Muscle layer of duodenum (tissue), 2 donors: ENCODE data around the gene KCNK10.

Experiments used
- H3K27ac ChIP-seq: one replicate; pipeline ENCODE4 v1.7.0; 2013; ENCODE audit warnings: mild to moderate bottlenecking, low read length
- H3K27me3 ChIP-seq: one replicate; pipeline ENCODE4 v1.7.0; 2013; ENCODE audit warnings: low read depth, mild to moderate bottlenecking, control low read depth, low read length
- H3K36me3 ChIP-seq, 2 donors: one replicate each; pipeline ENCODE4 v1.7.0; 2013; ENCODE audit warnings: low read length in 2 of 2, control low read depth in 1 of 2, mild to moderate bottlenecking in 1 of 2; ENCODE audit not compliant: insufficient read depth in 2 of 2, control insufficient read depth in 1 of 2
- H3K4me1 ChIP-seq, 2 donors: one replicate each; pipeline ENCODE4 v1.7.0; 2013; ENCODE audit warnings: low read length in 2 of 2, mild to moderate bottlenecking in 2 of 2, control low read depth in 1 of 2, moderate library complexity in 1 of 2; ENCODE audit not compliant: insufficient read depth in 2 of 2, control insufficient read depth in 1 of 2
- H3K4me3 ChIP-seq, 2 donors: one replicate each; pipeline ENCODE4 v1.7.0; 2013; ENCODE audit warnings: low read length in 2 of 2, low read depth in 1 of 2, mild to moderate bottlenecking in 1 of 2
- H3K9me3 ChIP-seq, 2 donors: one replicate each; pipeline ENCODE4 v1.7.0; 2013; ENCODE audit warnings: low read length in 2 of 2, control low read depth in 1 of 2, mild to moderate bottlenecking in 1 of 2; ENCODE audit not compliant: control insufficient read depth in 1 of 2
- donor health status: healthy.

KCNK10 gene

DNA sequence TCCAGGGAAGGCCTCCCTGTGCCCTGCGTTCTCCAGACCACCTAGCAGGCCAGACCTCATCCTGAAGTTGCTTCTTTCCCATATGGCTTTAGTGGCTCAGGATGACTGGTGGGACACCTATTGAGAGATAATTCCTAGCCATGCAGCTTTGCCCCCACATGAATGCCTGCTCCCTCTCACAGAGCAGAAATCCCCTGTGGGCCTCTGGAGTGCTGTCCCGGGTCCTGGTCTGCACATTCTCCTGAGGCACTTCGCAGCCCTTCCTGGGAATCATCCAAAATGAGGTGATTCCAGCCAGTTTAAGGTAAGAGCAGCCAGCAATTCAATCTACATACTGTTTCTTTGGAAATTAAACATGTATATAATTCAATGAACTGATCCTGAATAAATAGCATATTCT is 182.2 kb downstream of the KCNK10 start:
- Histone ChIP-seq H3K27ac (no peak overlapping the region), H3K4me3 (no peak overlapping the region), H3K4me1 (no peaks in the 10 kb centered on the region), H3K27me3 (no peaks in the 10 kb centered on the region), H3K9me3 (no peaks in the 10 kb centered on the region), H3K36me3 (no peaks in the 10 kb centered on the region)

- Histone ChIP-seq H3K9me3 (peaks cover 0 to 7% of the 10 kb centered on the region in 2 donors), H3K27me3 (no peaks in the 10 kb centered on the region), H3K4me3 (no peak overlapping the region), H3K27ac (no peak overlapping the region), H3K4me1 (no peaks in the 10 kb centered on the region), H3K36me3 (no peaks in the 10 kb centered on the region)
Observed at GRCh38 chr14:88137327-88137726, 185.7 kb downstream of the KCNK10 start.
